Natural killer cell (primary cell): ENCODE results near the gene TBX21. TPM values are rescaled to one million over a fixed set of nuclear protein-coding genes. Genes with fewer than 3 reads are reported as not detected.
"Not testable (repeated sequence)": the region's sequence is repeated elsewhere in the genome, so short reads cannot be mapped to it uniquely, and the experiment has no call there.

Source experiments
- ATAC-seq, 3 donors: fragments of 150-1000 bp in 2 of 3; fragments of 200-7000 bp in 1 of 3; cut with Tn5 transposase; 1 replicate in 1 of 3; 2 replicates in 2 of 3; pipeline ENCODE4 v1.10.0; 2021; ENCODE audit warnings: mild to moderate bottlenecking in 2 of 3, moderate library complexity in 2 of 3
- DNase-seq, 2 donors: peaks; one replicate each; pipeline versions ENCODE4 v3.0.0 to v3.0.0-alpha.2; 2013 to 2021; ENCODE audit warnings: mixed read lengths in 1 of 2
- H3K27ac ChIP-seq: one replicate; pipeline ENCODE4 v1.5.1; 2013; ENCODE audit warnings: mild to moderate bottlenecking, low read length
- H3K27me3 ChIP-seq: one replicate; pipeline ENCODE4 v1.6.1; 2013; ENCODE audit warnings: low read length; ENCODE audit not compliant: control insufficient read depth, insufficient read depth
- H3K36me3 ChIP-seq: one replicate; pipeline ENCODE4 v1.6.1; 2013; ENCODE audit warnings: low read length; ENCODE audit not compliant: control insufficient read depth, insufficient read depth
- H3K4me1 ChIP-seq: one replicate; pipeline ENCODE4 v1.6.1; 2013; ENCODE audit warnings: low read length; ENCODE audit not compliant: control insufficient read depth, insufficient read depth
- H3K4me3 ChIP-seq: one replicate; pipeline ENCODE4 v1.5.1; 2013; ENCODE audit warnings: low read length
- H3K9me3 ChIP-seq: one replicate; pipeline ENCODE4 v1.6.1; 2013; ENCODE audit warnings: low read length; ENCODE audit not compliant: control insufficient read depth, insufficient read depth
- H3K27ac Mint-ChIP-seq, 2 donors: one replicate each; pipeline ENCODE4 v1.8.0; 2022; ENCODE audit warnings: mild to moderate bottlenecking in 2 of 2, mixed read lengths in 2 of 2, moderate library complexity in 1 of 2
- H3K27me3 Mint-ChIP-seq, 2 donors: one replicate each; pipeline ENCODE4 v1.8.0; 2022; ENCODE audit warnings: low read depth in 2 of 2, mixed read lengths in 2 of 2
- H3K36me3 Mint-ChIP-seq: one replicate; pipeline ENCODE4 v1.8.0; 2022; ENCODE audit warnings: mixed read lengths
- H3K4me1 Mint-ChIP-seq, 2 donors: one replicate each; pipeline ENCODE4 v1.8.0; 2022; ENCODE audit warnings: mixed read lengths in 2 of 2
- H3K4me3 Mint-ChIP-seq: one replicate; pipeline ENCODE4 v1.8.0; 2022; ENCODE audit warnings: mild to moderate bottlenecking, moderate library complexity, mixed read lengths
- H3K9me3 Mint-ChIP-seq, 2 donors: one replicate each; pipeline ENCODE4 v1.8.0; 2022; ENCODE audit warnings: mixed read lengths in 2 of 2
- CTCF ChIP-seq: fragments of 200-600 bp; IDR thresholded peaks from one replicate; pipeline ENCODE4 v1.8.0; 2022; ENCODE audit warnings: antibody characterized with exemption
- WGBS: methylation state at CpG from one replicate; pipeline ENCODE4 v1.1.7; 2013; ENCODE audit warnings: missing lambda C conversion rate; ENCODE audit not compliant: insufficient coverage; 5-methylcytosine and 5-hydroxymethylcytosine counted together
- intact Hi-C: fragments of 100-400 bp; cut with micrococcal nuclease; formaldehyde crosslinking; loops from one replicate; pipeline ENCODE4 v1.14.2; 2022
- total RNA-seq, 4 donors: library from RNA; stranded (reverse); fragments of 120-200 nt in 1 of 4; gene quantifications; one replicate each; pipeline versions ENCODE4 v1.2.3 to v1.2.4, GENCODE V29; 2013 to 2022

Gene TBX21
- total RNA-seq, 3 donors from 2014 or later (not counting 1 experiment from before 2014, with no cell fraction given), result 234 to 328 (median 257) TPM

GRCh38 chr17:47762728-47763127, 29.7 kb downstream of the TBX21 start:
- ATAC-seq, result peak; percentile 74 to 88 (median 84)
- WGBS, result 69% methylated on average over 2 of the region's 2 CpGs
- H3K4me3 ChIP-seq, result no peak overlapping the region
- intact Hi-C loops, result no loop called here
- peaks cover 10% of the 10 kb centered on the region for H3K9me3 ChIP-seq
- peaks cover 14% of the 10 kb centered on the region for H3K36me3 Mint-ChIP-seq
- peak in 1 of 2 donors; percentile 35 for DNase-seq
- H3K4me3 Mint-ChIP-seq, result peak overlapping the region; percentile 47
- no peaks in the 10 kb centered on the region for H3K27me3 ChIP-seq
- H3K4me1 Mint-ChIP-seq, result peaks cover 18 to 20% of the 10 kb centered on the region in 2 donors
- H3K27ac ChIP-seq, result no peak overlapping the region
- peak overlapping the region; percentile 63 to 67 for H3K27ac Mint-ChIP-seq
- peaks cover 14% of the 10 kb centered on the region for H3K4me1 ChIP-seq
- no peaks in the 10 kb centered on the region for H3K36me3 ChIP-seq
- H3K9me3 Mint-ChIP-seq, result peaks cover 0 to 5% of the 10 kb centered on the region in 2 donors
- H3K27me3 Mint-ChIP-seq, result no peaks in the 10 kb centered on the region
- no peak for TF ChIP-seq CTCF

- H3K9me3 Mint-ChIP-seq, result peaks cover 0 to 5% of the 10 kb centered on the region in 2 donors
- no peaks in the 10 kb centered on the region for H3K27me3 Mint-ChIP-seq
- H3K27me3 ChIP-seq, result no peaks in the 10 kb centered on the region
- intact Hi-C loops, result no loop called here
- no peaks in the 10 kb centered on the region for H3K36me3 ChIP-seq
- H3K4me3 ChIP-seq, result no peak overlapping the region
- peak overlapping the region; percentile 10 for H3K4me3 Mint-ChIP-seq
- DNase-seq (no peak), ATAC-seq (peak in 1 of 3 donors; percentile 22)
- no peak overlapping the region for H3K27ac ChIP-seq
- peaks cover 14% of the 10 kb centered on the region for H3K4me1 ChIP-seq
- TF ChIP-seq CTCF, result no peak
- peaks cover 18 to 20% of the 10 kb centered on the region in 2 donors for H3K4me1 Mint-ChIP-seq
- H3K36me3 Mint-ChIP-seq, result peaks cover 14% of the 10 kb centered on the region
- peak overlapping the region; percentile 46 to 67 for H3K27ac Mint-ChIP-seq
- WGBS, result no CpG with 5 or more reads among the region's 3 CpGs
- peaks cover 10% of the 10 kb centered on the region for H3K9me3 ChIP-seq
These were observed 31.0 kb downstream of the TBX21 start for GRCh38 chr17:47763913-47764582.

- H3K27ac ChIP-seq, H3K4me3 Mint-ChIP-seq, ATAC-seq, H3K27ac Mint-ChIP-seq, H3K9me3 ChIP-seq, H3K4me1 ChIP-seq, H3K36me3 ChIP-seq, DNase-seq, H3K9me3 Mint-ChIP-seq, H3K4me3 ChIP-seq, H3K27me3 ChIP-seq, H3K36me3 Mint-ChIP-seq, H3K4me1 Mint-ChIP-seq, intact Hi-C loops: not testable (repeated sequence)
- H3K27me3 Mint-ChIP-seq, result peaks cover 18 to 25% of the 10 kb centered on the region in 2 donors
- 91% methylated on average over 8 of the region's 9 CpGs for WGBS
These were observed 40.6 kb downstream of the TBX21 start for GRCh38 chr17:47773649-47774048.

- no peak for TF ChIP-seq CTCF
- H3K4me1 ChIP-seq, result peaks cover 3% of the 10 kb centered on the region
- H3K36me3 Mint-ChIP-seq, result no peaks in the 10 kb centered on the region
- H3K4me3 Mint-ChIP-seq, result no peak overlapping the region
- H3K27ac ChIP-seq, result no peak overlapping the region
- intact Hi-C loops, result no loop called here
- H3K27me3 ChIP-seq, result peaks cover 4% of the 10 kb centered on the region
- H3K27ac Mint-ChIP-seq, result no peak overlapping the region
- no peaks in the 10 kb centered on the region for H3K36me3 ChIP-seq
- 69% methylated on average over 4 of the region's 4 CpGs for WGBS
- no peak overlapping the region for H3K4me3 ChIP-seq
- peaks cover 18 to 25% of the 10 kb centered on the region in 2 donors for H3K27me3 Mint-ChIP-seq
- ATAC-seq, result no peak
- H3K4me1 Mint-ChIP-seq, result peaks cover 0 to 7% of the 10 kb centered on the region in 2 donors
- H3K9me3 Mint-ChIP-seq, result no peaks in the 10 kb centered on the region
- no peaks in the 10 kb centered on the region for H3K9me3 ChIP-seq
- no peak for DNase-seq
These were observed 41.3 kb downstream of the TBX21 start for GRCh38 chr17:47774331-47774730.
